K562 (cell line): ENCODE results near the gene ABCA4.

ENCODE experiments used
- ATF7 ChIP-seq: fragments of 450-650 bp; IDR thresholded peaks from 2 replicates; pipeline ENCODE4 v1.7.1; 2014; ENCODE audit warnings: mild to moderate bottlenecking, moderate library complexity
- DIDO1 ChIP-seq: fragments of 450-650 bp; IDR thresholded peaks from 2 replicates; pipeline ENCODE4 v1.6.1; 2016; ENCODE audit warnings: low read depth, missing biosample characterization, missing genetic modification characterization
- EGR1 ChIP-seq: fragments of 450-650 bp; conservative IDR thresholded peaks from 2 replicates; pipeline ENCODE4 v1.6.1; 2017; ENCODE audit warnings: mild to moderate bottlenecking
- KAT7 ChIP-seq: sonication (generic); formaldehyde crosslinking; IDR thresholded peaks from 2 replicates; pipeline ENCODE4 v1.8.0; 2022; ENCODE audit warnings: missing genetic modification reagents, mild to moderate bottlenecking, borderline replicate concordance
- NFE2 ChIP-seq: IDR thresholded peaks from 2 replicates; pipeline ENCODE4 v1.6.1; 2014; ENCODE audit warnings: antibody characterized with exemption, low read depth
- POLR2A ChIP-seq: fragments of 450-650 bp; conservative IDR thresholded peaks from 2 replicates; pipeline ENCODE4 v1.6.1; 2016
- POLR2AphosphoS2 ChIP-seq: IDR thresholded peaks from 2 replicates; pipeline ENCODE4 v1.6.1; 2012; ENCODE audit warnings: low read length, improper control_type of control experiment
- POLR2AphosphoS5 ChIP-seq: IDR thresholded peaks from 2 replicates; pipeline ENCODE4 v1.6.1; 2011; ENCODE audit warnings: mild to moderate bottlenecking, low read depth, low read length, moderate library complexity; ENCODE audit not compliant: control insufficient read depth, insufficient read depth
- RBM25 ChIP-seq: fragments of 200-400 bp; formaldehyde crosslinking; IDR thresholded peaks from 2 replicates; pipeline ENCODE4 v1.6.1; 2018; ENCODE audit warnings: low read length, low read depth, moderate library complexity; ENCODE audit not compliant: severe bottlenecking
- TEAD2 ChIP-seq: fragments of 450-650 bp; IDR thresholded peaks from 2 replicates; pipeline ENCODE4 v1.6.1; 2016; ENCODE audit warnings: missing genetic modification characterization, control low read depth, missing compliant biosample characterization
- ZNF282 ChIP-seq: sonication (generic); formaldehyde crosslinking; IDR thresholded peaks from 2 replicates; pipeline ENCODE4 v1.8.1; 2023; ENCODE audit warnings: missing genetic modification reagents
- TF ChIP-seq, protein P1 (sequence below): fragments of 450-650 bp; conservative IDR thresholded peaks from 2 replicates; pipeline ENCODE4 v1.6.1; 2016; ENCODE audit warnings: missing genetic modification characterization, low read depth, mild to moderate bottlenecking, missing compliant biosample characterization, moderate library complexity

DNA sequence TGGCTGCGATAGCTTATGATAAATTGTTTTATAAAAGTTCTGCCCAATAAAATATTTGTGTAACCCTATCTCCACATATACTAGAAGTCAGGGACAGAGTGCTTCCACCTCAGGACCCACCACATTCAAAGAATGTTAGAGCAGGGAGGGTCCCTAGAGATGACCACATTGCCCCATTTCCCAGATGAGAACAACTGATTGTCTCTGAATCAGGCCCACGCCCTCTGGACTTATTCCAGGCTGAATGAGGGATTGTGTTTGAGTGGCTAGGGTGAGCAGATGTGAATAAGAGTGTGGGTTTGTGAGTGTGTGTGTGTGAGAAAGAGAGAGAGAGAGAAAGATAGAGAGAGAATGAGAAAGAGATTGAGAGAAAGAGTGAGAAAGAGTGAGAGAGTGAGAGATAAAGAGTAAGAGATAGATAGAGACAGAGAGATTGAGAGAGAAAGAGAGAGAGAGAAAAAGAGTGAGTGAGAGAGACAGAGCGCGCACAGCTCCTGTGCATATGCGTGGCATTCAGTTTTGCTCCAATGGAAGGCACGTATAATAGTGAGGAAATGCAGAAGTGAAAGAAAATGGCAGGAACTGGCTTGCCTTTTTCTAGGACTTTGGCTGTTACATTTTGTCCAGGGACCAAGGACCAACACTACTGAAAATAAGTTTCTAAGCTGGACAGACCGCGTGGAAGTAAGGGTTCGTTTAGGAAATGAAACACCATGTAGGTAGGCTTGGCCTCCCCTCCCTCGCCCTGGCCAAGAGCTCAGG lies 94.1 kb downstream of the ABCA4 start:
- TF ChIP-seq, protein P1, sequence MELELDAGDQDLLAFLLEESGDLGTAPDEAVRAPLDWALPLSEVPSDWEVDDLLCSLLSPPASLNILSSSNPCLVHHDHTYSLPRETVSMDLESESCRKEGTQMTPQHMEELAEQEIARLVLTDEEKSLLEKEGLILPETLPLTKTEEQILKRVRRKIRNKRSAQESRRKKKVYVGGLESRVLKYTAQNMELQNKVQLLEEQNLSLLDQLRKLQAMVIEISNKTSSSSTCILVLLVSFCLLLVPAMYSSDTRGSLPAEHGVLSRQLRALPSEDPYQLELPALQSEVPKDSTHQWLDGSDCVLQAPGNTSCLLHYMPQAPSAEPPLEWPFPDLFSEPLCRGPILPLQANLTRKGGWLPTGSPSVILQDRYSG (tag) = no peak
- TF ChIP-seq ZNF282 = no peak
- TF ChIP-seq NFE2 = no peak
- TF ChIP-seq TEAD2 (tag) = no peak
- no peak for TF ChIP-seq DIDO1 (tag)
- TF ChIP-seq POLR2AphosphoS2 = no peak
- TF ChIP-seq RBM25 = no peak
- TF ChIP-seq POLR2A = no peak
- TF ChIP-seq KAT7 (CRISPR knock-in tag) = no peak
- TF ChIP-seq POLR2AphosphoS5 = no peak
- no peak for TF ChIP-seq ATF7
- no peak for TF ChIP-seq EGR1
